ENCODE measurements around the gene SPAG16. TPM values are rescaled to one million over a fixed set of nuclear protein-coding genes. Genes with fewer than 3 reads are reported as not detected.

The SPAG16 gene
- total RNA-seq, 1 experiment from 2014 or later: 17.3 TPM

DNA sequence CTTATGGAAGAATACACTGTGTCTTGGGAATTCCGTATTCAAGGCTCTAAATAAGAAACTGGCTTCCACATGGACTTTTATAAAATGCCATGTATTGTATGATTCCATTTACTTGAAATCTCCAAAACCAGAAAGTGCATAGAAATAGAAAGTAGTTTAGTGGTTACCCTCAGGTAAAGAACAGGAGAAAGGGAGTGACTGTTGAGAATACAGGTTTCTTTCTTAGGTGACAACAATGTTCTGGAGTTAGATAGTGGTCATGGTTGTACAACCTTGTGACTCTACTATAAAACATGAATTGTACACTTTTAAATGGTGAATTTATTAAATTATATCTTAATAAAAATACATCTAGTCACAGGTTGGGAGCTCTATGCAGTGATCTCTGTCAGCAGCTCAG, 481.8 kb downstream of the SPAG16 start:
- Histone ChIP-seq H3T11ph (ENCODE audit: low read length) (no peak overlapping the region), H3K23ac (ENCODE audit: insufficient read length, low read depth, low read length) (no peak overlapping the region), H2BK12ac (ENCODE audit: insufficient read length, low read depth, low read length) (no peak overlapping the region), H3K4me2 (ENCODE audit: insufficient read depth, insufficient read length, low read length) (no peak overlapping the region), H3K9me3 (ENCODE audit: control insufficient read depth, low read depth, low read length) (no peaks in the 10 kb centered on the region), H2BK5ac (ENCODE audit: insufficient read length, low read length) (no peak overlapping the region), H3K18ac (ENCODE audit: insufficient read length, low read depth, low read length) (no peak overlapping the region), H3K23me2 (ENCODE audit: insufficient read length, low read depth, low read length, poor library complexity, severe bottlenecking) (no peaks in the 10 kb centered on the region), H3K79me1 (ENCODE audit: insufficient read depth, low read depth, low read length, poor library complexity, severe bottlenecking) (no peaks in the 10 kb centered on the region), H3K27ac (ENCODE audit: insufficient read length, low read depth, low read length) (no peak overlapping the region), H3K14ac (ENCODE audit: insufficient read depth, low read length) (no peak overlapping the region), H4K20me1 (ENCODE audit: control insufficient read depth, insufficient read depth, insufficient read length) (no peaks in the 10 kb centered on the region), H2BK15ac (ENCODE audit: low read depth, low read length) (no peak overlapping the region), H3K4me1 (ENCODE audit: insufficient read depth, low read length) (no peaks in the 10 kb centered on the region), H2AFZ (ENCODE audit: low read length) (no peak overlapping the region), H2BK20ac (ENCODE audit: low read depth, low read length, poor library complexity, severe bottlenecking) (no peak overlapping the region), H2BK120ac (ENCODE audit: low read depth, low read length, poor library complexity, severe bottlenecking) (no peak overlapping the region), H3K79me2 (ENCODE audit: insufficient read depth, low read length) (no peaks in the 10 kb centered on the region), H3K27me3 (ENCODE audit: insufficient read depth, low read length) (no peaks in the 10 kb centered on the region), H4K8ac (replicated peaks; ENCODE audit: insufficient read length, low read depth, low read length) (no peak overlapping the region), H4K91ac (ENCODE audit: insufficient read length, low read depth, low read length) (no peak overlapping the region), H4K5ac (ENCODE audit: insufficient read length, low read depth, low read length) (no peak overlapping the region), H3K4ac (ENCODE audit: low read depth, low read length) (no peak overlapping the region), H3K9ac (ENCODE audit: extremely low read depth, insufficient read length, low read length) (no peak overlapping the region), H2AK5ac (ENCODE audit: insufficient read length, low read length) (no peak overlapping the region), H3K56ac (ENCODE audit: insufficient read length, low read depth, low read length) (no peak overlapping the region)
- Mint-ChIP-seq H3K4me3 (no peak overlapping the region), H3K36me3 (ENCODE audit: insufficient read depth in 1 of 3, low read depth in 3 of 3) (no peaks in the 10 kb centered on the region), H3K27ac (no peak overlapping the region), H3K27me3 (ENCODE audit: low read depth) (no peaks in the 10 kb centered on the region), H3K4me1 (peaks cover 3 to 10% of the 10 kb centered on the region in 2 experiments; a peak in 3 of 4 replicates), H3K9me3 (no peaks in the 10 kb centered on the region)
- TF ChIP-seq, protein P1, sequence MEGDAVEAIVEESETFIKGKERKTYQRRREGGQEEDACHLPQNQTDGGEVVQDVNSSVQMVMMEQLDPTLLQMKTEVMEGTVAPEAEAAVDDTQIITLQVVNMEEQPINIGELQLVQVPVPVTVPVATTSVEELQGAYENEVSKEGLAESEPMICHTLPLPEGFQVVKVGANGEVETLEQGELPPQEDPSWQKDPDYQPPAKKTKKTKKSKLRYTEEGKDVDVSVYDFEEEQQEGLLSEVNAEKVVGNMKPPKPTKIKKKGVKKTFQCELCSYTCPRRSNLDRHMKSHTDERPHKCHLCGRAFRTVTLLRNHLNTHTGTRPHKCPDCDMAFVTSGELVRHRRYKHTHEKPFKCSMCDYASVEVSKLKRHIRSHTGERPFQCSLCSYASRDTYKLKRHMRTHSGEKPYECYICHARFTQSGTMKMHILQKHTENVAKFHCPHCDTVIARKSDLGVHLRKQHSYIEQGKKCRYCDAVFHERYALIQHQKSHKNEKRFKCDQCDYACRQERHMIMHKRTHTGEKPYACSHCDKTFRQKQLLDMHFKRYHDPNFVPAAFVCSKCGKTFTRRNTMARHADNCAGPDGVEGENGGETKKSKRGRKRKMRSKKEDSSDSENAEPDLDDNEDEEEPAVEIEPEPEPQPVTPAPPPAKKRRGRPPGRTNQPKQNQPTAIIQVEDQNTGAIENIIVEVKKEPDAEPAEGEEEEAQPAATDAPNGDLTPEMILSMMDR (conservative IDR thresholded peaks at IDR 0.05): no peak
- WGBS (ENCODE audit: extremely low coverage, insufficient read length, low lambda C conversion rate): no CpG with 5 or more reads among the region's 1 CpG
- DNase-seq: no peak

Data from H9 (cell line).